Measurements from ENCODE around the gene AP1S1. TPM values are rescaled to one million over a fixed set of nuclear protein-coding genes. Genes with fewer than 3 reads are reported as not detected.

AP1S1 gene
- total RNA-seq, 4 donors from 2014 or later = 28.5 to 66.5 (median 50.0) TPM

DNA sequence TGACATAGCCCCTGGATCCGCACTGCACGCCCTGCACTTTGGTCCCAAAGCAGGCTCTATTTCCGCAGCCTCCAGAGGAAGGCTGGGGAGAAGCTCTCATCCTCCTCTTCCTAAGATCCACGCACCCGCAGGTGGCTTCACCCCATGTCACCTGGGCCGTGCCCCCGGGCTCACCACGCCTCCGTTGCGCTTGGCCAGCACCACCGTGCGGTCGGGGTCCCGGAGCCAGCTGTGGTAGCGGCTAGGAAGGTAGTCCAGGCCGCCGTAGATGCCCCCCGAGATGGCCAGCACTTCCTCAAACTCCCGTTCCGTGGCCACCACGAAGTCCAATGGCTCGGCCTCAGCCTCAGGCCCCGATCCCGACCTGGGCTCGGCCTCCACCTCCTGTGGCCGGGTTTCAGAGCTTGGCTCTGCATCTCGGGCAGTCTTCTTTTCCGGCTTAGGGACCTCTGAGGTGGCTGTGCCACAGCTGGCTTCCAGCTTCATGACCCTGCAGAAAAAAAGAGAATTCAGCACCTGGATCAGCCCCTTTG, 20.1 kb downstream of the AP1S1 start:
- Histone ChIP-seq H3K27ac (no peak overlapping the region), H3K9me3 (no peaks in the 10 kb centered on the region), H3K27me3 (peaks cover 100% of the 10 kb centered on the region), H3K36me3 (no peaks in the 10 kb centered on the region), H3K4me1 (peaks cover 55% of the 10 kb centered on the region), H3K4me3 (no peak overlapping the region)
- DNase-seq (ENCODE audit: low spot score in 2 of 2) = no peak
- WGBS = 4% methylated on average over 8 of the region's 28 CpGs
- TF ChIP-seq EP300 (IDR thresholded peaks at IDR 0.05) (no peak), POLR2AphosphoS5 (IDR thresholded peaks at IDR 0.05) (no peak), POLR2A (IDR thresholded peaks at IDR 0.05) (no peak)
- TF ChIP-seq, protein P1, sequence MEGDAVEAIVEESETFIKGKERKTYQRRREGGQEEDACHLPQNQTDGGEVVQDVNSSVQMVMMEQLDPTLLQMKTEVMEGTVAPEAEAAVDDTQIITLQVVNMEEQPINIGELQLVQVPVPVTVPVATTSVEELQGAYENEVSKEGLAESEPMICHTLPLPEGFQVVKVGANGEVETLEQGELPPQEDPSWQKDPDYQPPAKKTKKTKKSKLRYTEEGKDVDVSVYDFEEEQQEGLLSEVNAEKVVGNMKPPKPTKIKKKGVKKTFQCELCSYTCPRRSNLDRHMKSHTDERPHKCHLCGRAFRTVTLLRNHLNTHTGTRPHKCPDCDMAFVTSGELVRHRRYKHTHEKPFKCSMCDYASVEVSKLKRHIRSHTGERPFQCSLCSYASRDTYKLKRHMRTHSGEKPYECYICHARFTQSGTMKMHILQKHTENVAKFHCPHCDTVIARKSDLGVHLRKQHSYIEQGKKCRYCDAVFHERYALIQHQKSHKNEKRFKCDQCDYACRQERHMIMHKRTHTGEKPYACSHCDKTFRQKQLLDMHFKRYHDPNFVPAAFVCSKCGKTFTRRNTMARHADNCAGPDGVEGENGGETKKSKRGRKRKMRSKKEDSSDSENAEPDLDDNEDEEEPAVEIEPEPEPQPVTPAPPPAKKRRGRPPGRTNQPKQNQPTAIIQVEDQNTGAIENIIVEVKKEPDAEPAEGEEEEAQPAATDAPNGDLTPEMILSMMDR (IDR thresholded peaks at IDR 0.05) = no peak

DNA sequence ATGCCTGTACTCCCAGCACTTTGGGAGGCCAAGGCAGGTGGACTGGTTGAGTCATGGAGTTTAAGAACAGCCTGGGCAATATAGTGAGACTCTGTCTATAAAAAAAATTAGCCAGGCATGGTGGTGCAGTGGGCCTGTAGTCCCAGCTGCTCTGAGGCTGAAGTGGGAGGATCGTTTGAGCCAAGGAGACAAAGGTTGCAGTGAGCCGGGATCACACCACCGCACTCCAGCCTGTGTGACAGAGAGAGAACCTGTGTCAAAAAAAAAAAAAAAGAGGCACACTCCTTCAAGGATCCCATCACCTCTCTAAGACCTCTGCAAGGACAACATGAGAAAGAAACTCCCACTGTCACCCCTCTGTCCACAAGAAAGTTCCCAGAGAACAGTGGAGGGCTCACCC, 21.4 kb downstream of the AP1S1 start:
- peaks cover 100% of the 10 kb centered on the region for H3K27me3 ChIP-seq

DNA sequence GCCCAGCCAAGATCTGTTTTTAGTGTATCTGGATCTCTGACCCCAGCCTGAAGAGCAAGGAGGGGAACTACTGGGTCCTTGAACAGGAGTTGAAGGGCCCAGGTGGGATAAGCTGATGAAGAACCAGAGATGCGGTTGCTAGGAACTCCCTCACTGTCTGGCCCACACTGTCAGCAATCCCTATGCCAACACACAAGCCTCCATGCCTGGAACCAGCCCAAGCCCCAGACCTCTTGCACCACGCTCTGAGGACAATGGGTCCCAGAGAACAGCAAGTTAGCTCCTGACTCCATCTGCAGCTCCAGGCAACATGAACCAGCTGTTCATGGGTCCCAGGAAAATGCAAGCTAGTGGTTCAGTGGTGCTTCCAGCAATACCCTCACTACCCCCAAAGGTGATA, 23.4 kb downstream of the AP1S1 start:
- H3K36me3 ChIP-seq = no peaks in the 10 kb centered on the region
- 49% methylated on average over 2 of the region's 2 CpGs for WGBS
- TF ChIP-seq POLR2A (IDR thresholded peaks at IDR 0.05) (no peak), POLR2AphosphoS5 (IDR thresholded peaks at IDR 0.05) (no peak), EP300 (IDR thresholded peaks at IDR 0.05) (no peak)
- TF ChIP-seq, protein P1 (IDR thresholded peaks at IDR 0.05) = no peak
- H3K4me1 ChIP-seq = peaks cover 36% of the 10 kb centered on the region
- no peaks in the 10 kb centered on the region for H3K9me3 ChIP-seq
- H3K4me3 ChIP-seq = no peak overlapping the region
- H3K27ac ChIP-seq = no peak overlapping the region
- peaks cover 98% of the 10 kb centered on the region for H3K27me3 ChIP-seq
- no peak for DNase-seq (ENCODE audit: low spot score in 2 of 2)

More for the DNA sequence above, 21.4 kb downstream of the AP1S1 start:
- no peak overlapping the region for H3K27ac ChIP-seq
- no peaks in the 10 kb centered on the region for H3K36me3 ChIP-seq
- H3K4me3 ChIP-seq = no peak overlapping the region
- no peaks in the 10 kb centered on the region for H3K9me3 ChIP-seq
- TF ChIP-seq, protein P1 (IDR thresholded peaks at IDR 0.05) = no peak
- no peak for TF ChIP-seq EP300 (IDR thresholded peaks at IDR 0.05)
- TF ChIP-seq POLR2AphosphoS5 (IDR thresholded peaks at IDR 0.05) = no peak
- TF ChIP-seq POLR2A (IDR thresholded peaks at IDR 0.05) = no peak
- peaks cover 56% of the 10 kb centered on the region for H3K4me1 ChIP-seq
- no peak for DNase-seq (ENCODE audit: low spot score in 2 of 2)
- WGBS = 50% methylated on average over 3 of the region's 3 CpGs

DNA sequence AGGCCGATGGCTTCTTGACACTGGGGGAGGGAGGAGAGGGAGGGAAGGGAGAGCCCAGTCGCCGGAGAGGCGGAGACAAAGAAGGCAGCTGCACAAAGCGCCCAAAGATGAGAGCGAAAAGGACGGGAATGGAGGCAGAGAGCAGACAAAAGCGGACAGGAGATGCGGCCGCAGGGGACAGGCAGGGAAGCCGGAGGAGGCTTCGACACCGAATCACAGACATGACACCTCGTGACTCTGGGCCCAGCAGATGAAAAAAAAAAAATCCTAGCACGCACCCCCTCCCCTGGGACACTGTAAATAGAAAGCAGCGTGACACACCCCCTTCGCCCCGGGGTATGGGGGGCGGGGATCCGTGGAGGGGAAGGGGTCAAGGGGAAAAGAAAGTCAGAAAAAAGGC, 24.8 kb downstream of the AP1S1 start:
- WGBS = 2% methylated on average over 20 of the region's 20 CpGs
- no peaks in the 10 kb centered on the region for H3K36me3 ChIP-seq
- no peaks in the 10 kb centered on the region for H3K9me3 ChIP-seq
- H3K27ac ChIP-seq = no peak overlapping the region
- H3K4me3 ChIP-seq = no peak overlapping the region
- H3K27me3 ChIP-seq = peaks cover 94% of the 10 kb centered on the region
- peaks cover 21% of the 10 kb centered on the region for H3K4me1 ChIP-seq
- TF ChIP-seq, protein P1 (IDR thresholded peaks at IDR 0.05) = no peak
- no peak for TF ChIP-seq POLR2AphosphoS5 (IDR thresholded peaks at IDR 0.05)
- no peak for TF ChIP-seq POLR2A (IDR thresholded peaks at IDR 0.05)
- TF ChIP-seq EP300 (IDR thresholded peaks at IDR 0.05) = no peak
- no peak for DNase-seq (ENCODE audit: low spot score in 2 of 2)

DNA sequence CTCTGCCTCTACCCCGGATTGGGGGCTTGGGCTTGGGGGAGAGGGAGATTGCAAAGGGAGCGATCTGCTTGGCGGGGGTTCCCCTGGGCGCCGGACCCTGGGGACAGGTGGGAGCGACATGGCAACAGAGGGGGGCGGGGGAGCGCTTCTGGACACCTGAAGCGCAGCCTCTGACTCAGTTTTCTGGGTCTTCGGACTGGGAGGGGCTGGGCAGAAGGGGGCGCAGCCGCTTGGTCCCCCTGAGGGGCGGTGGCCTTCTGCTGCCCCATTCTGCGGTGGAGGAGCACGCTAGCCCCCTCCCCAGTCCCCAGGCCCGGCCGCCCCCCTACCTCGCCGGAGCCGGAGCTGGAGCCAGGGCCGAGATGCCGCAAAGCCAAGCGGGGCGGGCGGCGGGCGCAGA, 25.4 kb downstream of the AP1S1 start:
- TF ChIP-seq POLR2AphosphoS5 (IDR thresholded peaks at IDR 0.05) (no peak), EP300 (IDR thresholded peaks at IDR 0.05) (no peak), POLR2A (IDR thresholded peaks at IDR 0.05) (no peak)
- TF ChIP-seq, protein P1 (IDR thresholded peaks at IDR 0.05) = no peak
- Histone ChIP-seq H3K36me3 (no peaks in the 10 kb centered on the region), H3K4me1 (peaks cover 18% of the 10 kb centered on the region), H3K9me3 (no peaks in the 10 kb centered on the region), H3K27ac (no peak overlapping the region), H3K27me3 (peaks cover 90% of the 10 kb centered on the region), H3K4me3 (no peak overlapping the region)
- DNase-seq (ENCODE audit: low spot score in 2 of 2) = no peak
- WGBS = 0% methylated on average over 11 of the region's 27 CpGs

Data from suprapubic skin (tissue), 4 donors.